Fibroblast of the aortic adventitia (primary cell): ENCODE measurements around the gene TNFAIP8L1. TPM values are rescaled to one million over a fixed set of nuclear protein-coding genes. Genes with fewer than 3 reads are reported as not detected.

Experiments
- DNase-seq: peaks from one replicate; pipeline ENCODE4 v3.0.0-alpha.2; 2010; ENCODE audit warnings: low read depth
- H3K4me3 ChIP-seq: 2 replicates; pipeline ENCODE4 v1.5.1; 2011; ENCODE audit warnings: low read depth, mild to moderate bottlenecking, control low read depth, low read length, moderate library complexity
- total RNA-seq: library from RNA; depleted of rRNA; stranded (reverse); fragments of >200 nt; gene quantifications from 2 replicates; pipeline ENCODE4 v1.2.3, GENCODE V29; 2012; ENCODE audit warnings: low replicate concordance
- TF ChIP-seq, protein P1 (sequence below): IDR thresholded peaks from 2 replicates; pipeline ENCODE4 v1.5.1; 2011; ENCODE audit warnings: mild to moderate bottlenecking, low read length, control low read depth, inconsistent platforms; ENCODE audit not compliant: insufficient read depth

The TNFAIP8L1 gene
- total RNA-seq, 1 donor: 2.3 TPM

DNA sequence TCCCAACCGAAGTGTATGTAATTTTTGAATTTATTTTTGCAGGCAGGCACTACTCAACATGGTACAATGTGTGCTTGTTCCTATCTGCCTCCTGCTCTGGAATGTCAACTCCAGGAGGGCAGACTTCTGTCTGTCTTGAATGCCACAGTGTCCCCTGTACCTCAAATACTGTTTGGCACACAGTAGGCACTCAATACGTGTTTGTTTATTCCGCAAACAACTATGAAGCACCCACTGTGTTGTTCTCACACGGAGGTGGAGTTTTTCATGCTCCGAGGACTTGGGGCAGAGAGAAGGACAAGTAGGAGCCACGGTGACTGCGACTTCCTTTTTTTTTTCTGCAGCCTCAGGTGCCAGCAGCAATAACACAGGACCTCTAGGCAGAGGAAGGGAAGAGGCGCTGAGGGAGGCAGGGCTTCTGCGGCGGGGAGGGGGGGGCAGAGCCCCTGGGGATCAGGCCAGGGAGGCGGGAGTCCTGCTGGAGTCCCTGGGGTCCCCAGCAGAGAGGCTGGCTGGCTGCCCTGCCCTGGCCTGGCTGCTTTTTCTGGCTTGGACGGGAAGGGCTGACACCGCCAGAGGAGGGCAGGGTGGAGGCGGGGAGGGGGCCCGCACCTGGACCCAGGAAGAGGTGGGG is 29.3 kb upstream of the TNFAIP8L1 start:
- TF ChIP-seq, protein P1, sequence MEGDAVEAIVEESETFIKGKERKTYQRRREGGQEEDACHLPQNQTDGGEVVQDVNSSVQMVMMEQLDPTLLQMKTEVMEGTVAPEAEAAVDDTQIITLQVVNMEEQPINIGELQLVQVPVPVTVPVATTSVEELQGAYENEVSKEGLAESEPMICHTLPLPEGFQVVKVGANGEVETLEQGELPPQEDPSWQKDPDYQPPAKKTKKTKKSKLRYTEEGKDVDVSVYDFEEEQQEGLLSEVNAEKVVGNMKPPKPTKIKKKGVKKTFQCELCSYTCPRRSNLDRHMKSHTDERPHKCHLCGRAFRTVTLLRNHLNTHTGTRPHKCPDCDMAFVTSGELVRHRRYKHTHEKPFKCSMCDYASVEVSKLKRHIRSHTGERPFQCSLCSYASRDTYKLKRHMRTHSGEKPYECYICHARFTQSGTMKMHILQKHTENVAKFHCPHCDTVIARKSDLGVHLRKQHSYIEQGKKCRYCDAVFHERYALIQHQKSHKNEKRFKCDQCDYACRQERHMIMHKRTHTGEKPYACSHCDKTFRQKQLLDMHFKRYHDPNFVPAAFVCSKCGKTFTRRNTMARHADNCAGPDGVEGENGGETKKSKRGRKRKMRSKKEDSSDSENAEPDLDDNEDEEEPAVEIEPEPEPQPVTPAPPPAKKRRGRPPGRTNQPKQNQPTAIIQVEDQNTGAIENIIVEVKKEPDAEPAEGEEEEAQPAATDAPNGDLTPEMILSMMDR: no peak
- DNase-seq: no peak
- H3K4me3 ChIP-seq: no peak overlapping the region

DNA sequence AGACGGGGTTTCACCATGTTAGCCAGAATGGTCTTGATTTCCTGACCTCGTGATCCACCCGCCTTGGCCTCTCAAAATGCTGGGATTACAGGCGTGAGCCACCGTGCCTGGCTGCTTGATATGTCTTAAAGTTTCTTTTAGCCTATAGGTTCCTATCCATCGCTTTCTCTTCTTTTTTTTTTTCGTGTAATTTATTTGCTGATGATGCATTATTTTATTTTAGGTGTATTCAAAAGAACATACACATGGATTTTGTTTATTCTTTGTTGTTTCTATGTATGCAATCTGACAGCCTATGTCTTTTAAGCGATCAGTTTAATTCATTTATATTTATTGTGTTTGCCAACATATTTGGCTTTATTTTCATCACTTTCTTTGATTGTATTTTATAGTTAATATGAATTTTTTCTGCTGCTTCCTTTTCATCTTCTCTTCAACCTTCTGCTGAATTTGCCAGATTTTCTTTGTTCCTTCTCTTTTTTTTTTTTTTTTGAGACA is 26.0 kb upstream of the TNFAIP8L1 start:
- no peak for DNase-seq
- H3K4me3 ChIP-seq: no peak overlapping the region
- TF ChIP-seq, protein P1: no peak

DNA sequence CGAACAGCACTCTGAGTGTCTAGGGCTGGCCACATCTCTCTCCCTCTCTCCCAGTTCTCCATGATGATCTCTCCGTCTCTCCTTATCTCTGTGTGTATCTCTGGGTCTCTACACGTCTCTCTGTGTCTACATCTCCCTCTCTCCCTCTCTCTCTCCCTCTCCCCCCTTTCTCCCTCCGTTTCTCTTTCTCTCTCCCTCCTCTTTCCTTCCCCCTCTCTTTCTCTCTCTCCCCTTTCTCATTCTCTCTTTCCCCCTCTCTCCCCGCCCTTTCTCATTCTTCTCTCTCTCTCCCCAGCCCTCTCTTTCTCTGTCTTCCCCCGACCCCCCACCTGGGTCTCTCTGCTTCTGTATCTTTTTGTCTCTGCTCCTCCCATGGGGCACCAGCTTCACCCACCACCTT is 21.3 kb upstream of the TNFAIP8L1 start:
- no peak for DNase-seq
- no peak overlapping the region for H3K4me3 ChIP-seq
- TF ChIP-seq, protein P1: no peak

DNA sequence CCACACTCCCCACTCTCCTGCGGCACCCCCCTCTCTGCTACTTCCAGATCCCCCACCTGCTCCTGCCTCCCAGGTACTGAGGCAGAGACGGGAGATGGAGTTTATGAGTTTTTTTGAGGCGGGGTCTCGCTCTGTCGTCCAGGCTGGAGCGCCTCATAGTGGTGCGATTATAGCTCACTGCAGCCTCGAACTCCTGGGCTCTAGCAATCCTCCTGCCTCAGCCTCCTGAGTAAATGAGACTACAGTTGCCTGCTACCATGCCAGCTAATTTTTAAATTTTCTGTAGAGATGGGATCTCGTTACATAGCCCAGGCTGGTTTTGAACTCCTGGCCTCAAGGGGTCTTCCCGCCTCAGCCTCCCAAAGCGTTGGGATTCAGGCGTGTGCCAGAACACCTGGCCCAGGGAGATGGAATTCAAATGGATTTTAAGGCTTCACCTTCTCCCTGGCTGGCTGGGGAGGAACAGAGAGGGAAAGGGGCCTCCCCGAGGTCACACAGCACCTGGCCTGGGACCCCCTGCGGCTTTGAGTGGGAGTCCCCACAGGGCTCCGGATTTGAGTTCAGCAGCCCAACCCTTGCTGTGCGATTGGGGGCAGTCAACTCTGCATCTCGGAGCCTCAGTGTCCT is 19.5 kb upstream of the TNFAIP8L1 start:
- TF ChIP-seq, protein P1: no peak
- no peak overlapping the region for H3K4me3 ChIP-seq
- DNase-seq: no peak

DNA sequence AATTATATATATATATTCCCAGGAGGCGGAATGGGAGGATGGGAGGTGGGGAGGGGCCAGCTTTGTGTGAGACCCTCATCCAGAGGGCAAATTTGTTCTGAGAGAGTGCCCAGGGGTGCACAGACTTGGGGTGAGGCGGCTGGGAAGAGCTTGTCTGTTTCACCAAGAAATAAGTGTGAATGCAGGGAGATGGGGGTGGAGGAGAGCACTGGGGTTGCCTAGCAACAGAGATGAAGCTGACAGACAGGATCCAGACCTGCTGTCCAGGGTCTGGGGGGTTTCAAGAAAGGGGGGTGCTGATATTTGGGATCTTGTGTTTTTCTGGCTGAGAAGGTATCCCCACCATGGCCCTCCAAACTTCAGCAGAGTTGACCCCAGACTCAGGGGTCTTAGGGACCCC is 18.6 kb upstream of the TNFAIP8L1 start:
- DNase-seq: no peak
- no peak overlapping the region for H3K4me3 ChIP-seq
- TF ChIP-seq, protein P1: no peak

DNA sequence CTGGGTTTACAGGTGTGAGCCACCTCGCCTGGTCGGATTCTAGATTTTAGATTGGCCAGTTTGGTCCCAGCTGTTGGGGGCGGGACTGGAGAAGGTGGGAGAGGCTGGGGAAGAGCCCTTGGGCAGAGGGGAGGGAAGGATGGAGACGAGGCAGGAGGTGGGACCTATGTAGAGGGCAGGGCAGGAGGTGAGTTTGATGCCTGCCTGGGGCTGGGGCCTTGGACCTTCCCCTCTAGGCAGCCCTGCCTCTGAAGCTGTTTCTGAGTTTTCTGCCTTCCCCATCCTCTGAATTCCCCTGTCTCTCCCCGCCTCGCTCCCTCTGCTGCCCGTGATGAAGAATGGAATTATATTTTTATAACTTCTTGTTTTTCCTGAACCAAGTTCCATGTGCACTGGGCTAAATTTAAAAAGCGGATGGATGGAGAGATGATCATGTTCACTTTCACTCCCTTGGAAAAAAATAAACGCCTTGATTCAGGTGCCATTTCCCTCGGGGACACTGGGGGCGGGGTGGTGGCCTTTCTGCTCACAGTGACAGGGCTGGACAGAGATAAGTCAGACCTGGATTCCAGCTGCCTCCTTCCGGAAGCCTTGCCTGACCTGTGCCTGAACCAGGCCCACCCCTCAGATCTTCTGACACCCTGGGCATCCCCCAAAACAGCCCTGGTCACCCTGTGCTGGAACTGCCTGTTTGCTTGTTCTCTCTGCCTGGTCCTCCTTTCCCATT is 16.5 kb upstream of the TNFAIP8L1 start:
- H3K4me3 ChIP-seq: no peak overlapping the region
- peak; percentile 7 for DNase-seq
- TF ChIP-seq, protein P1: peak; percentile 29
